K562 (cell line): ENCODE data around the gene CELSR2. TPM values are rescaled to one million over a fixed set of nuclear protein-coding genes. Genes with fewer than 3 reads are reported as not detected.

ENCODE experiments used
- ATAC-seq: fragments of 200-7000 bp; cut with Tn5 transposase; 3 replicates; pipeline ENCODE4 v1.9.1; 2020; ENCODE audit warnings: moderate library complexity
- BruUV-seq: library from RNA; stranded (reverse); fragments of 400-500 nt; replicated peaks from 2 replicates; lab custom pipeline; 2021; lab: Mats Ljungman, UMichigan
- CTCF ChIA-PET: fragments of 300-600 bp; formaldehyde crosslinking; extraction: SDS; loops from one replicate; lab custom pipeline; 2021; ENCODE audit warnings: low intra/inter-chr PET ratio; lab: Yijun Ruan, JAX
- POLR2A ChIA-PET: fragments of 300-600, 350-650 bp; sonication (Branson Sonifier 250); formaldehyde crosslinking; extraction: SDS; loops from one replicate; lab custom pipeline; 2021; ENCODE audit warnings: antibody characterized with exemption, inconsistent platforms; lab: Yijun Ruan, JAX
- DNase-seq, 4 experiments: peaks; one replicate each; pipeline versions ENCODE4 v3.0.0 to v3.0.0-alpha.2; 2011 to 2018; ENCODE audit warnings: low spot score in 3 of 4, mixed read lengths in 3 of 4; ENCODE audit errors: extremely low read depth in 1 of 4
- FAIRE-seq: peaks from 2 replicates; lab custom pipeline; 2011; peaks lifted over from hg19 to GRCh38; lab: Jason Lieb, UNC
- H2AFZ ChIP-seq: 2 replicates; pipeline ENCODE4 v1.6.0; 2011; ENCODE audit warnings: low read depth, low read length, control low read depth, inconsistent platforms
- H3K27ac ChIP-seq: fragments of 200-600 bp; 3 replicates; pipeline ENCODE4 v1.8.0; 2011; ENCODE audit warnings: low read depth, mild to moderate bottlenecking, control low read depth, inconsistent platforms, low read length, moderate library complexity, mixed read lengths; ENCODE audit errors: extremely low read depth
- H3K27me3 ChIP-seq, 2 experiments: fragments of 300-600 bp in 1 of 2; 2 replicates in 1 of 2; 3 replicates in 1 of 2; pipeline versions ENCODE4 v1.6.0 to v1.8.0; 2011; ENCODE audit warnings: inconsistent platforms in 2 of 2, low read length in 2 of 2, mild to moderate bottlenecking in 1 of 2, mixed read lengths in 1 of 2, moderate library complexity in 1 of 2; ENCODE audit not compliant: control insufficient read depth in 2 of 2, insufficient read depth in 2 of 2
- H3K36me3 ChIP-seq: fragments of 300-600 bp; 3 replicates; pipeline ENCODE4 v1.8.0; 2011; ENCODE audit warnings: mild to moderate bottlenecking, low read length, inconsistent platforms; ENCODE audit not compliant: control insufficient read depth, insufficient read depth
- H3K4me1 ChIP-seq, 2 experiments: fragments of 200-600 bp in 1 of 2; replicated peaks in 1 of 2; 2 replicates in 1 of 2; 3 replicates in 1 of 2; pipeline versions ENCODE4 v1.5.1 to v1.8.0; 2011; ENCODE audit warnings: inconsistent platforms in 2 of 2, low read length in 2 of 2, mild to moderate bottlenecking in 1 of 2, mixed read lengths in 1 of 2, moderate library complexity in 1 of 2; ENCODE audit not compliant: control insufficient read depth in 2 of 2, insufficient read depth in 2 of 2
- H3K4me2 ChIP-seq: 2 replicates; pipeline ENCODE4 v1.6.1; 2011; ENCODE audit warnings: low read length, control low read depth, inconsistent platforms, mixed read lengths; ENCODE audit not compliant: insufficient read depth
- H3K4me3 ChIP-seq: fragments of 200-600 bp; sonication (generic), shearing (Covaris generic); 2 replicates; pipeline ENCODE4 v1.5.1; 2016; ENCODE audit warnings: control low read depth, inconsistent platforms
- H3K79me2 ChIP-seq: fragments of 200-600 bp; 3 replicates; pipeline ENCODE4 v1.8.0; 2011; ENCODE audit warnings: low read length, inconsistent platforms; ENCODE audit not compliant: control insufficient read depth, insufficient read depth
- H3K9ac ChIP-seq, 2 experiments: 2 replicates each; pipeline versions ENCODE4 v1.6.0 to v1.6.1; 2011; ENCODE audit warnings: low read depth in 2 of 2, low read length in 2 of 2, control low read depth in 1 of 2, inconsistent platforms in 1 of 2, mild to moderate bottlenecking in 1 of 2, mixed read lengths in 1 of 2; ENCODE audit not compliant: insufficient read depth in 1 of 2
- H3K9me1 ChIP-seq: one replicate; pipeline ENCODE4 v1.6.0; 2011; ENCODE audit warnings: inconsistent platforms, mild to moderate bottlenecking, low read length, moderate library complexity; ENCODE audit not compliant: control insufficient read depth, insufficient read depth
- H3K9me3 ChIP-seq: replicated peaks from 2 replicates; pipeline ENCODE4 v1.5.1; 2011; ENCODE audit warnings: low read depth, low read length, inconsistent platforms; ENCODE audit not compliant: control insufficient read depth, insufficient read depth
- H4K20me1 ChIP-seq: replicated peaks from 2 replicates; pipeline ENCODE4 v1.6.1; 2011; ENCODE audit warnings: low read length, inconsistent platforms, mixed read lengths; ENCODE audit not compliant: control insufficient read depth, insufficient read depth
- FIP1L1 ChIP-seq: fragments of 200-400 bp; formaldehyde crosslinking; IDR thresholded peaks from 2 replicates; pipeline ENCODE4 v1.6.1; 2018; ENCODE audit warnings: mild to moderate bottlenecking, low read depth, low read length; ENCODE audit not compliant: poor library complexity, severe bottlenecking
- NFYB ChIP-seq: IDR thresholded peaks from 2 replicates; pipeline ENCODE4 v1.6.1; 2011; ENCODE audit warnings: mild to moderate bottlenecking, moderate library complexity; ENCODE audit not compliant: insufficient read length; ENCODE audit errors: extremely low read depth
- REST ChIP-seq, 2 experiments: fragments of 450-650 bp; formaldehyde crosslinking in 1 of 2; IDR thresholded peaks; 2 replicates each; pipeline versions ENCODE4 v1.4.0 to v1.6.1; 2014 to 2020; ENCODE audit warnings: mild to moderate bottlenecking in 2 of 2, borderline replicate concordance in 1 of 2, low read depth in 1 of 2
- SIX5 ChIP-seq, 2 experiments: IDR thresholded peaks; 2 replicates each; pipeline ENCODE4 v1.6.1; 2011; ENCODE audit warnings: low read length in 2 of 2, borderline replicate concordance in 1 of 2, low read depth in 1 of 2, mild to moderate bottlenecking in 1 of 2, moderate library complexity in 1 of 2; ENCODE audit not compliant: insufficient read depth in 1 of 2
- USF1 ChIP-seq: sonication (generic); formaldehyde crosslinking; IDR thresholded peaks from 2 replicates; pipeline ENCODE4 v1.9.0; 2022; ENCODE audit warnings: mild to moderate bottlenecking, missing genetic modification reagents
- WGBS: fragments of 100-300 bp; shearing (Covaris generic); methylation state at CpG from one replicate; pipeline ENCODE4 v1.1.6; 2016; ENCODE audit warnings: low coverage, mixed read lengths; ENCODE audit not compliant: insufficient coverage; ENCODE audit errors: missing lambda C conversion rate; 5-methylcytosine and 5-hydroxymethylcytosine counted together
- in situ Hi-C: fragments of 300-500 bp; cut with MboI; formaldehyde crosslinking; loops from 4 replicates; pipeline ENCODE4 v1.15.0; 2018; ENCODE audit warnings: inconsistent platforms, mixed read lengths
- intact Hi-C: fragments of 100-400 bp; cut with micrococcal nuclease; formaldehyde crosslinking; loops from 2 replicates; pipeline ENCODE4 v1.14.2; 2022
- polyA plus RNA-seq, 8 experiments: library from polyadenylated mRNA; depleted of rRNA in 4 of 8; stranded (reverse) in 5 of 8; unstranded in 3 of 8; fragments of >200 nt; fragmentation: Nextera tagmentation in 2 of 8; fragmentation: Illumina TruSeq in 1 of 8; extraction: Ambion mirVana in 2 of 8; extraction: Trizol in 1 of 8; gene quantifications; 2 replicates each; pipeline versions ENCODE4 v1.2.1 to v1.2.3, GENCODE V29; 2011 to 2014; ENCODE audit warnings: inconsistent platforms in 1 of 8, missing spikeins in 1 of 8
- total RNA-seq, 7 experiments: library from RNA; depleted of rRNA in 6 of 7; stranded (reverse); fragments of >200 nt in 6 of 7; fragmentation: Illumina TruSeq in 2 of 7; extraction: Trizol in 2 of 7; gene quantifications; 2 replicates each; pipeline versions ENCODE4 v1.2.1 to v1.2.3, GENCODE V29; 2011 to 2021; ENCODE audit warnings: low replicate concordance in 1 of 7

Gene CELSR2
- total and polyA plus RNA-seq, 9 of the 15 experiments (the other 6 are each of a cell fraction or from before 2014, with no cell fraction given): 0.31 to 21.9 (median 4.2) TPM

GRCh38 chr1:109199710-109200109 lies 49.6 kb upstream of the CELSR2 start:
- TF ChIP-seq SIX5 (IDR thresholded peaks at IDR 0.05; ENCODE audit: borderline replicate concordance in 1 of 2, insufficient read depth in 1 of 2, low read depth in 1 of 2, low read length in 2 of 2): no peak
- TF ChIP-seq NFYB: no peak
- no peak for TF ChIP-seq USF1
- no peak for TF ChIP-seq FIP1L1
- TF ChIP-seq REST (IDR thresholded peaks at IDR 0.05; ENCODE audit: borderline replicate concordance): no peak
- no peak for TF ChIP-seq REST (CRISPR knock-in tag; IDR thresholded peaks at IDR 0.05; ENCODE audit: low read depth)
- Histone ChIP-seq H3K9me3 (no peaks in the 10 kb centered on the region), H3K27ac (no peak overlapping the region), H3K36me3 (no peaks in the 10 kb centered on the region), H2AFZ (peak overlapping the region; percentile 72), H4K20me1 (no peaks in the 10 kb centered on the region), H3K4me2 (no peak overlapping the region), H3K9me1 (no peaks in the 10 kb centered on the region), H3K4me1 (peaks cover 22 to 39% of the 10 kb centered on the region in 2 experiments), H3K79me2 (no peaks in the 10 kb centered on the region), H3K9ac (peak overlapping the region in 1 of 2 experiments; percentile 74; a peak in 1 of 4 replicates), H3K27me3 (no peaks in the 10 kb centered on the region), H3K4me3 (no peak overlapping the region)
- ChIA-PET CTCF (interaction anchor here (2.5 kb wide), 1 partner anchor 200 kb away, joined by 21 read pairs; no protein-coding TSS in a partner anchor), POLR2A (interaction anchor here (0.6 to 2.7 kb wide), 11 partner anchors 9 to 290 kb away, joined by 3 to 15 read pairs (median 6); partner anchors contain the start of gene SARS1)
- intact Hi-C loops: loop anchor here (2.0 kb wide), 2 partner anchors 39 to 55 kb away; no protein-coding TSS in a partner anchor
- FAIRE-seq (no peak), ATAC-seq (no peak), DNase-seq (no peak)
- in situ Hi-C loops: no loop called here
- no TSS peak for BruUV-seq
- WGBS: 49% methylated on average over 10 of the region's 10 CpGs
